Inferior parietal cortex (tissue), 1 donor: ENCODE measurements around the gene LARP6.
A peak's percentile ranks its signal among the peaks of the same experiment; 100 is the strongest.
"Not testable (repeated sequence)": the region's sequence is repeated elsewhere in the genome, so short reads cannot be mapped to it uniquely, and the experiment has no call there.

ENCODE experiments used
- DNase-seq: peaks from one replicate; pipeline ENCODE4 v3.0.0-alpha.2; 2016; ENCODE audit errors: extremely low spot score

The LARP6 gene

GRCh38 chr15:70859322-70859908 lies 5.5 kb upstream of the LARP6 start:
- DNase-seq = no peak

- not testable (repeated sequence) for DNase-seq
Observed at GRCh38 chr15:70858614-70859321, 4.8 kb upstream of the LARP6 start.

GRCh38 chr15:70857562-70858285 lies 3.8 kb upstream of the LARP6 start:
- DNase-seq = no peak

- peak; percentile 76 for DNase-seq
Observed at GRCh38 chr15:70856884-70857561, 3.1 kb upstream of the LARP6 start.

- peak; percentile 50 for DNase-seq
Observed at GRCh38 chr15:70856177-70856883, 2.4 kb upstream of the LARP6 start.

- DNase-seq = no peak
Observed at GRCh38 chr15:70855764-70856163, 1.8 kb upstream of the LARP6 start.

GRCh38 chr15:70854666-70854976 lies 664 bp upstream of the LARP6 start:
- DNase-seq = peak; percentile 69

DNA sequence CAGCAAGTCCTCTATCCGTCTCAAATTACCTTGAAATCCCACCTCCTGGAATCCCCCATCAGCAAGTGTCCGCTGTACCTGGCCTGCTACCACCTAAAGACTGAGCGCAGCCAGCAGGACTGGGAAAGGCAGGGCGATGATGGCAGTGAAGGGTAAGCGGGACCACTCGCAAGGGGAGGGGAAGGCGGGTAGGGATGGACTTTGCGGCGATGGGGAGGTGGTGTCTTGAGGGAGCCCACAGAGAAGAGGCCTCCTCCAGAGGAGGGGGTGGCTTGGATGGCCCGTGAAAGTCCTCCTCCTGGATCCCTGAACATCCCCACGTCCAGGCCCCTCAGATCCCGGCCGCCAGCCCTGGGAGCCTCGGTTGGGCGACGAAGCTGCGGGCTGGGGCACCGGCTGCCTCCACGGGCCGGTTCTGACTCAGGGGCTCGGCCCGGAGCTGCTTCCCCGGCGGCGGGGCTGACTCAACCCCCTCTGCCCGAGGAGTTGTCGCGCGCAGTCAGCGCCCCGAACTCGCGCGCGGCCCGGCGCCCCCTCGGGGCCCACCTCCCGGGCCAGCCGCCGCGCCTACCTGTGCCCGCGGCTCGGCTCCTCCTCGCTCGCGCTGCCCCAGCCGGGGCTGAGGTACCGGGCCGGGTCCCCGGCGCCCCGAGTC lies 512 bp downstream of the LARP6 start:
- no peak for DNase-seq

DNA sequence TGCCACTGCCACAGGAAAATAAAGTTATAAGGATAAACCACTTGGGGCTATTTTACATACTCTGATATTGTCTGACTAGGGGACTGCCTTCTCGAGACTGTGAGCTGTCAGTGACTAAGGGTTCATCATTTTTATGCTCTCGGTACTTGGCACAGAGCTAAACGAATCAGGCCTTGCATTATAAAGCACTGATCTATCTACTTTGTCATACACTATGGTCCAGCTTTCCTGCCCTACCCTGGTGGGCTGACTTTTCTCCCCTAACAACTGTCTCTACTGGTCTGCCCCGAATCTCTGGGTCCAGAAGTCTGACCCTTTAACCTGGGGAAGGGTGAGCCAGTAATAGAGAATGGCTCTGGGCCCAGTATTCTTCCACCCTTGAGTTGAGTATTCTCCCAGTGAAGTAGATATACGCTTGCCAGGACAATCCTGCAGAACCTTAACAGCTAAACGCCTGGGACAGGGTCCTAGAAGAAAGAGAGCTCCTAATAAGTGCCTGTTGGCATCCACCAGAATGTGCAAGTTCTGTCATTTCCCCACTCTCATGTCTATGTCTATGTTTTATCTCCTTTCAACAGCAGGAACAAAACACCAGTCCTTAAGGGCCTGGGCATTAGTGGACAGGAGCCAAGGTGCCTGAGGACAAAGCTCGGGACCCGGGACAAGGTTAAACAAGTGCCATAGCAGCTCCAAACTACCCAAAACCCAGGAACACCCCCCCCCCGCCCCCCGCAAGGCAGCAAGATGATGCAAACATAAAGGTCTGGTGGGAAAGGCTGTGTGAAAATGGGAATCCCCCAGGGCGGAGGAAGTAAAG lies 1.2 kb downstream of the LARP6 start:
- DNase-seq = no peak

GRCh38 chr15:70851889-70852288 lies 2.1 kb downstream of the LARP6 start:
- no peak for DNase-seq

- DNase-seq = no peak
Observed at GRCh38 chr15:70845602-70846360, 8.2 kb downstream of the LARP6 start.

- DNase-seq = no peak
Observed at GRCh38 chr15:70837476-70837875, 16.5 kb downstream of the LARP6 start.

DNA sequence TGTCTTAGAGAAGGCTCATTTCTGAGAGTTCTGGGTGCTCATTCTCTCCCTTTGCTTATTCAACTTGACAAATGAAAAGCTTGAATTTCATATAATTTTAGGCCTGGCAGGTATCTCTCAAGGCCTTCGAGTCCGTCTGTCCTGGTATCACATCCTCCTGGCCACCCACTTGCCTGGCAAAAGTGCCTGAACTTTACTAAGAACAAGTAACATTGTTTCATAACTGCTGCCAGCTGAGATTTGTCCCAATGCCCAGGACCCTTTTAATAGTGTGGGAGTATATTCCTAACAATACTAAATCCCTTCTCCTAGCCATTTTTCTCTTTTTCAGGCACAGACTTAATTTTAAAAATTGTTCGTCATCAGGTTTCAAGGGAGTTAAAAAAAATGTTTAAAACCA lies 18.1 kb downstream of the LARP6 start:
- DNase-seq = no peak

- DNase-seq = peak; percentile 73
Observed at GRCh38 chr15:70835415-70835814, 18.5 kb downstream of the LARP6 start.

- DNase-seq = no peak
Observed at GRCh38 chr15:70834999-70835398, 19.0 kb downstream of the LARP6 start.

GRCh38 chr15:70833861-70834765 lies 19.8 kb downstream of the LARP6 start:
- DNase-seq = no peak

DNA sequence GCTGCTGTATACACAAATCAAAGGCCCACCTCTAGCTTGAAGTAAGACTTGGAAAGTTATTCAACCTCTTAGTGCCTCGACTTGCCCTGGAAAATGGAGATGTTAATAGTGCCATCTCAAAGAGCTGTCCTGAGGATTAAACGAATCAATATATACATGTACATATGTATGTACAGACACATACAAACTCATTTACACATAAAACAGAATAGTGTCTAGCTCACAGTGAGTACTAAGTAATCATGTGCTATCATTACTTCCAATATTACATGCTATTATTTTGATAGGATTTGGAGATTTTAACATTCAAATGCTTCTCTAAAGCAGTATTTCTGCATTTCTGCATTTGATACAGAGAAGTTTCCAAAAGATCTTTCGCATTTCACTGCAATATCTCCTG lies 20.5 kb downstream of the LARP6 start:
- DNase-seq = no peak

GRCh38 chr15:70832176-70832575 lies 21.8 kb downstream of the LARP6 start:
- no peak for DNase-seq
